GM10266 (cell line): ENCODE measurements around the gene ATG7.

Source experiments
- DNase-seq: peaks from one replicate; pipeline ENCODE4 v3.0.0; 2012; ENCODE audit errors: extremely low spot score
- TF ChIP-seq, protein P1 (sequence below): IDR thresholded peaks from 2 replicates; pipeline ENCODE4 v1.5.1; 2012; ENCODE audit warnings: mild to moderate bottlenecking, low read depth; ENCODE audit not compliant: control insufficient read depth, insufficient read depth; ENCODE audit errors: missing control alignments

ATG7 gene

DNA sequence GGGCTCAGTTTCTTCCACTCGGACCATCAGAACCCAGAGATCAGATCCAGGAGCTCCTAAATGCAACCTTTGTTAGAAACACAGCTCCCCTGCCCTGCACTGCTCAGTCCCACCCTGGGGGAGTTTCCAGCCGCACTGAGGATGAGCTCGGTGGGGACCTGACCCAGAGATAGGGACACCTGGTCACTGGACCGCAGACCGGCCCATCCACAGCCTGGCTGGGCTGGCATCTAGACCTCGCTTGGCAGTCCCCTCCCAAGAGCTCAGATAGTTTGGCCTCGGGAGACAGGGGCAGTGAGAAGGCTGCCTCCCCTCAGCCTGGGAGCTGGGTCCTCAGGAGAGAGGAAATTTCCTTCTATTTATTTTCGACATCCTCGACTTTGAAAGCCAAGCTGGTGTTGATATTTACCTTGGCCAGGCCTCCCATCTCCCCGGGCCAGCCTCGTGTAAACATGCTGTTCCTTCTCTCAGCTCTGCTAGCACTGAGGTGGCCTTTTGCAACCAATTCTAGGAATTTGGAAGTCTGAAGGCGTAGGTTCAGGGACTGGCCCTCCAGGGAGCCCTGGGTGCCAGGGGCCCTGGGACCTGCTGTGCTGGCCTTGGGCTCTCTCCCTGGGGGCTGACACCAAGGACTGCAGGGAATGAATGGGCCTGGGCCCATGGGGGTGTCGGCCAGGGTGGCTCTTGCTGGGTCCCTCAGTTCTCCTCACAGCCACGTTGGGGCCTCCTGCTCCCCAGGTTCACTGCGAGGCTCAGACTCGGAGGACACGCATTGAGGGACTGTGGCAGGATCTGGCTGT lies 281.4 kb downstream of the ATG7 start:
- TF ChIP-seq, protein P1, sequence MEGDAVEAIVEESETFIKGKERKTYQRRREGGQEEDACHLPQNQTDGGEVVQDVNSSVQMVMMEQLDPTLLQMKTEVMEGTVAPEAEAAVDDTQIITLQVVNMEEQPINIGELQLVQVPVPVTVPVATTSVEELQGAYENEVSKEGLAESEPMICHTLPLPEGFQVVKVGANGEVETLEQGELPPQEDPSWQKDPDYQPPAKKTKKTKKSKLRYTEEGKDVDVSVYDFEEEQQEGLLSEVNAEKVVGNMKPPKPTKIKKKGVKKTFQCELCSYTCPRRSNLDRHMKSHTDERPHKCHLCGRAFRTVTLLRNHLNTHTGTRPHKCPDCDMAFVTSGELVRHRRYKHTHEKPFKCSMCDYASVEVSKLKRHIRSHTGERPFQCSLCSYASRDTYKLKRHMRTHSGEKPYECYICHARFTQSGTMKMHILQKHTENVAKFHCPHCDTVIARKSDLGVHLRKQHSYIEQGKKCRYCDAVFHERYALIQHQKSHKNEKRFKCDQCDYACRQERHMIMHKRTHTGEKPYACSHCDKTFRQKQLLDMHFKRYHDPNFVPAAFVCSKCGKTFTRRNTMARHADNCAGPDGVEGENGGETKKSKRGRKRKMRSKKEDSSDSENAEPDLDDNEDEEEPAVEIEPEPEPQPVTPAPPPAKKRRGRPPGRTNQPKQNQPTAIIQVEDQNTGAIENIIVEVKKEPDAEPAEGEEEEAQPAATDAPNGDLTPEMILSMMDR, result no peak
- no peak for DNase-seq

DNA sequence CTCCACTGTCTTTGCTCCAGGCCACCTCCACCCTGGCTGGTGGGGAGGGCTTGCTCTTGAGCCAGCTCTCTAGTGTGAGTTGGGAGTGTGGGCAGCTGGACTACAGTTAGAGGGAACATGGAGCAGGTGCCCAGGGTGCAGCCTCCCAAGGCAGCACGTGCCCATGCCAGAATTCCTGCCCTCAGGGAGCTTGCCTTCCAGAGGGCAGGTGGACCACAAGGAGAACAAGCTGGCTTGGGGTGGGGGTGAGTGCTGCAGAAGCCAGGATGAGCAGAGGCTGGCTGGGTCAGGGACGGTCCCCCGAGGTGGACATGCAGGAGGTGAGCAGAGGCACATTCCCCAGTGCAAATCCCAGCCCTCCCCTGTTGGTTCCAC lies 282.0 kb downstream of the ATG7 start:
- DNase-seq, result no peak
- TF ChIP-seq, protein P1, result no peak

DNA sequence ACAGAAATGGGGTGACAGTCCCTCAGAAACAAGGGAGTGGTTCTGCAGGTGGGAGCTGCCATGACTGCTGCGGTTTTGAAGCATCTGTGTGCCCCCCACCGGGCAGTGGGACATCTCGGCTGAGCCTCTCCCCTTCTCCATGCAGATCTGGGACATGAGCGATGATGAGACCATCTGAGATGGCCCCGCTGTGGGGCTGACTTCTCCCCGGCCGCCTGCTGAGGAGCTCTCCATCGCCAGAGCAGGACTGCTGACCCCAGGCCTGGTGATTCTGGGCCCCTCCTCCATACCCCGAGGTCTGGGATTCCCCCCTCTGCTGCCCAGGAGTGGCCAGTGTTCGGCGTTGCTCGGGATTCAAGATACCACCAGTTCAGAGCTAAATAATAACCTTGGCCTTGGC lies 282.5 kb downstream of the ATG7 start:
- no peak for DNase-seq
- TF ChIP-seq, protein P1, result no peak

DNA sequence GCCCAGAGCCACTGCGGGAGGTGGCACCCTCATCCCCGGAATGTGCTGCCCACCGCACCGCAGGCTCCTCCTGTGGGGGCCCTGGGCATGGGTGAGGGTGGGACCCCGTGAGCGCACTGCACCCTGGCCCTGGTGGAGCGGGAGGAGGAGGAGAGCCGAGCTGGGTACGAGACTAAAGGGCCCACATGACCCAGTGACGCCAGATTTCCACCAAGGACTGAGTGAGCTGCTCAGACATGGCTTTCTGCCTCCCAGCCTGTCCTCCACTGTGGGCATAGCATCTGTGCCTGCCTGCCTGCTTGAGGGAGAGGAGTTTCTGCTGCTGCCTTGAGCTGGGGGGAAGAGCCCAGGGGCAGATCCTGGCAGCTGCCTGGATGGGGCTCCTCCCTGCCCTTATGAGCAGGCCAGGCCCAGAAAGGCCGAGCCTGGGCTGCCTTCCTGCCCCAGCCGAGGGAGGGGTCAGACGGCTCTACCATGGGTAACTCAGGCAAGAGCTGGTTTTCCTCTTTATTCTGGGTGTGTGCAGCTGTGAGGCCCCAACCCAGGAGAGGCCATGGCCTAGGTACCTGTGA lies 283.1 kb downstream of the ATG7 start:
- no peak for DNase-seq
- TF ChIP-seq, protein P1, result no peak

DNA sequence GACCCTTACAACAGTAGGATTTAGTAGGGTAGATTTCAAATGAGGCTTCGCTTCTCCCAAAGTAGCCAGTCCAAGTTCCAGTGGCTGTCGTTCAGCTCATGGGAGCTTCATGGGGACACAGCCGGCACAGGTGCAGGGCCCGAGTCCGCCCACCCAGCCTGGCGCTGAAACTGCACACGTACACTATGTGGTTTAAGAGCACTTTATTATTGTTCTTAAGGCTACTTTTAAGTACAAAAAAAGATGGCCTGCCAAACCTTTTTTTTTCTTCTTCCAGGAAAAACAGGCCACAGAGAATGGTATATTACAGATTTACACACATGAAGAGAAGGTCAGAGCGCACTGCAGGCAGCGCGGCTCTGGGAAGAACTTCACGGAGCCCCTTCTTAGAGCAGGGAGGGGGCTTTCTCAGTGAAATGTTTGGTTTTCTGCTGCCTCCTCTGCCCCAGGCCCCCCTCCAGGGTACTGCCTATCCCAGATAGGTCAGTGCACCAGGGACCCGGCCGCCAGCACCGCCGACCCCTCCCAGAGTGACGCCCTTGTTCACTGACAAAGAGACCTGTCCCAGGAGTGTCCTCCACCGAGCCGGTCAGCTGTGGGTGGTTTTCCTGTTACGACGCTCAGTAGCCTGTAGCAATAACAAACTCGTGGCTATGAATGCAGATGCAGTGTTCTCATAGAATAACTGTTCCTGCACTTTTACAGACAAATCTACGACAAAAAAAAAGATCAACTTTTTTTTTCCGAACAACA lies 283.9 kb downstream of the ATG7 start:
- TF ChIP-seq, protein P1, result no peak
- no peak for DNase-seq

DNA sequence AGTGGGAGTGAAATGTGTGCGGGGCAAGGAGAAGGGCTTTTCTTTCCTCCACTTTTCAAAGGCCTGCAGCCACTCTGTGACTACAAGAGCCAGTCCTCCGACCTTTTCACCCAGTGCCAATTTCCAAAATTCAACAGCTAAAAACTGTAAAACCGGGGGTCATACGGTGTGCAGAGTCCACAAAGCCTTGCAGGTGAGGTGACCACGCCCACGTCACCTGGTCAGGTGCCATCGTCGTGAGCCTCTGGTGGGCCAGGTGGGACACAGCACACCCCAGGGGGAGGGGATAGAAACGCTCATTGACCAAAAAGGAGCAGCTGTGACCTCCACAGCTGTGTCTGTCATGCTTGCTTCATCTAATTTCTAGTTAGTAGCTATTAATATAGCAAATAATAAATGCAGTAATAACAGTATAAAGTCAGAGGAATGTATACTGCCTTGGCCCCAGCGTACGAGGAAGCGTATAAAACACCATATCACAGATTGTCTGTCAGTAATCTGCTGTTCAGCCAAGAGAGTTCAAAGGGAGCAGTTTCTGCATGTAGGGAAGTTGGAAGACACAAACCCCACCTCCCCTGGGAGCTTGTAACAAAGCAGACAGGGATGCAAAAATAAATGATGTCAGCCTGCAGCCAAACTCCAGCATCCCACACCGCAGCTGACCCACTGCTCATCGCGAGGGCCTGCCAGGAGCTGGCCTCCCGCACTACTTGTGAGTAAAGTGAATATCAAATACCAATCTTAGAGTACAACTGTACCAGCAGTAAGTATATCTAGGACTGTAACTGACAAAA lies 284.9 kb downstream of the ATG7 start:
- no peak for DNase-seq
- TF ChIP-seq, protein P1, result no peak

DNA sequence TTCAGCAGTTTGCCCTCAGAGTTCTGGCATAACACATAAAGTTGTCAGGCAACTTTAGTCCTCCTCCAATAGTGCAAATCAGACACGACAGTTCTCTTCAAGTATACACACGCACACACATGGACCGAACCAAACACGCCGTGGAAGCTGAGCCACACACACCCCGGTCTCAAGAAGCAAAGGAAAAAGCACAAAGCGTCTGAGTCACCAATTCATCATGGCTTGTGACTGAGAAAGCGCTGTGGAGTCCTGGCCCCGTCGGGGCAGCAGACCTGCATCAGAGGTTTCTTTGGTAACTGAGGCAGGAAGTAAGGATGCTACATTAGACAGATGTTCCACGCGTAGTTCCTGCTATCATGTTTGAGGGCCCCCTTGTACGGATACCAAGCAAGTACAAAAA lies 285.8 kb downstream of the ATG7 start:
- DNase-seq, result no peak
- TF ChIP-seq, protein P1, result no peak
